RWPE2 (cell line): ENCODE results near the gene PPWD1.
"Not testable (repeated sequence)": the region's sequence is repeated elsewhere in the genome, so short reads cannot be mapped to it uniquely, and the experiment has no call there.

Experiments used
- ATAC-seq: fragments of 200-7000 bp; cut with Tn5 transposase; 3 replicates; pipeline ENCODE4 v1.9.1; 2021; ENCODE audit warnings: low read depth
- DNase-seq: peaks from one replicate; pipeline ENCODE4 v3.0.0-alpha.2; 2020; ENCODE audit warnings: low spot score
- H3K27ac ChIP-seq: fragments of 450-650 bp; 2 replicates; pipeline ENCODE4 v1.5.1; 2017; ENCODE audit warnings: mild to moderate bottlenecking; ENCODE audit not compliant: poor library complexity, severe bottlenecking
- H3K27me3 ChIP-seq: fragments of 250-450 bp; sonication (Bioruptor Pico); 2 replicates; pipeline ENCODE4 v1.5.1; 2021; ENCODE audit warnings: mild to moderate bottlenecking, moderate library complexity; ENCODE audit not compliant: insufficient read depth, poor library complexity, severe bottlenecking
- H3K36me3 ChIP-seq: fragments of 250-450 bp; sonication (Bioruptor Pico); 2 replicates; pipeline ENCODE4 v1.5.1; 2020; ENCODE audit warnings: low read depth, mild to moderate bottlenecking, moderate library complexity
- H3K4me1 ChIP-seq: fragments of 250-450 bp; sonication (Bioruptor Pico); 2 replicates; pipeline ENCODE4 v1.5.1; 2021; ENCODE audit warnings: mild to moderate bottlenecking, moderate library complexity; ENCODE audit not compliant: insufficient read depth, poor library complexity, severe bottlenecking
- H3K4me3 ChIP-seq: fragments of 250-450 bp; sonication (Bioruptor Pico); 2 replicates; pipeline ENCODE4 v1.5.1; 2021; ENCODE audit warnings: mild to moderate bottlenecking, moderate library complexity; ENCODE audit not compliant: severe bottlenecking
- H3K9me3 ChIP-seq: fragments of 250-450 bp; sonication (Bioruptor Pico); 2 replicates; pipeline ENCODE4 v1.5.1; 2021; ENCODE audit warnings: mild to moderate bottlenecking, moderate library complexity; ENCODE audit not compliant: severe bottlenecking
- CTCF ChIP-seq: fragments of 450-650 bp; IDR thresholded peaks from one replicate; pipeline ENCODE4 v1.5.1; 2017; ENCODE audit warnings: mild to moderate bottlenecking, moderate library complexity; ENCODE audit not compliant: poor library complexity, severe bottlenecking

Gene PPWD1

GRCh38 chr5:65612298-65612907 lies 49.3 kb downstream of the PPWD1 start:
- H3K4me3 ChIP-seq: no peak overlapping the region
- H3K4me1 ChIP-seq: peaks cover 7% of the 10 kb centered on the region
- H3K9me3 ChIP-seq: no peaks in the 10 kb centered on the region
- H3K27ac ChIP-seq: no peak overlapping the region
- no peak for TF ChIP-seq CTCF
- H3K27me3 ChIP-seq: no peaks in the 10 kb centered on the region
- no peak for DNase-seq
- H3K36me3 ChIP-seq: peaks cover 81% of the 10 kb centered on the region
- ATAC-seq: no peak

- H3K27ac ChIP-seq: no peak overlapping the region
- no peaks in the 10 kb centered on the region for H3K27me3 ChIP-seq
- no peak for ATAC-seq
- H3K4me3 ChIP-seq: no peak overlapping the region
- DNase-seq: no peak
- H3K36me3 ChIP-seq: peaks cover 37% of the 10 kb centered on the region
- peaks cover 8% of the 10 kb centered on the region for H3K4me1 ChIP-seq
- H3K9me3 ChIP-seq: no peaks in the 10 kb centered on the region
- TF ChIP-seq CTCF: no peak
Observed at GRCh38 chr5:65620021-65620420, 56.9 kb downstream of the PPWD1 start.

GRCh38 chr5:65621961-65622360 lies 58.9 kb downstream of the PPWD1 start:
- DNase-seq, H3K4me3 ChIP-seq, ATAC-seq, H3K27me3 ChIP-seq, H3K9me3 ChIP-seq, H3K27ac ChIP-seq: not testable (repeated sequence)
- Histone ChIP-seq H3K4me1 (peaks cover 17% of the 10 kb centered on the region), H3K36me3 (peaks cover 23% of the 10 kb centered on the region)

GRCh38 chr5:65623482-65623881 lies 60.4 kb downstream of the PPWD1 start:
- H3K27ac ChIP-seq: peak overlapping the region; percentile 60
- H3K4me1 ChIP-seq: peaks cover 17% of the 10 kb centered on the region
- DNase-seq (no peak), ATAC-seq (peak; percentile 4; the same call in 1 of the 3 replicates)
- peaks cover 8% of the 10 kb centered on the region for H3K36me3 ChIP-seq
- no peak for TF ChIP-seq CTCF
- no peaks in the 10 kb centered on the region for H3K9me3 ChIP-seq
- no peaks in the 10 kb centered on the region for H3K27me3 ChIP-seq
- peak overlapping the region; percentile 69 for H3K4me3 ChIP-seq

GRCh38 chr5:65624025-65624570 lies 61.0 kb downstream of the PPWD1 start, which contains the start of gene TRIM23:
TSS of gene TRIM23 (minus strand) at chr5:65624333. CDS start at chr5:65624274, 59 bp downstream.
- H3K4me3 ChIP-seq: peak within 1 kb of the TSS; percentile 69
- ATAC-seq: peak; percentile 98
- no peaks in the 10 kb centered on the region for H3K9me3 ChIP-seq
- peak; percentile 93 for DNase-seq
- peaks cover 17% of the 10 kb centered on the region for H3K4me1 ChIP-seq
- peaks cover 13% of the 10 kb centered on the region for H3K36me3 ChIP-seq
- no peaks in the 10 kb centered on the region for H3K27me3 ChIP-seq
- H3K27ac ChIP-seq: peak within 1 kb of the TSS; percentile 60
- no peak for TF ChIP-seq CTCF
